ENCODE results near the gene PARD3B. TPM values are rescaled to one million over a fixed set of nuclear protein-coding genes. Genes with fewer than 3 reads are reported as not detected.

The PARD3B gene
- total RNA-seq, 4 donors from 2014 or later = 6.5 to 17.3 (median 12.7) TPM

GRCh38 chr2:204573221-204573620, 27.9 kb downstream of the PARD3B start:
- no peak overlapping the region for H3K4me3 ChIP-seq (ENCODE audit: low read depth, poor library complexity, severe bottlenecking)
- WGBS, 2 donors = 87 to 95% methylated on average over 2 of the region's 2 CpGs
- intact Hi-C loops (cut with DNase I; ENCODE audit: low total_unique reads) = no loop called here
- no peak for DNase-seq (ENCODE audit: low spot score in 2 of 2)
- TF ChIP-seq POLR2A (IDR thresholded peaks at IDR 0.05) (no peak), CTCF (IDR thresholded peaks at IDR 0.05) (no peak)

- TF ChIP-seq CTCF (IDR thresholded peaks at IDR 0.05) (no peak), POLR2A (IDR thresholded peaks at IDR 0.05) (no peak)
- H3K4me3 ChIP-seq (ENCODE audit: low read depth, poor library complexity, severe bottlenecking) = no peak overlapping the region
- intact Hi-C loops (cut with DNase I; ENCODE audit: low total_unique reads) = no loop called here
- WGBS, 2 donors = 82 to 88% methylated on average over 4 of the region's 4 CpGs
- no peak for DNase-seq (ENCODE audit: low spot score in 2 of 2)
These were observed 29.2 kb downstream of the PARD3B start for GRCh38 chr2:204574486-204574885.

GRCh38 chr2:204575463-204575862, 30.2 kb downstream of the PARD3B start:
- WGBS, 2 donors = 57 to 67% methylated on average over 3 of the region's 3 CpGs
- no peak overlapping the region for H3K4me3 ChIP-seq (ENCODE audit: low read depth, poor library complexity, severe bottlenecking)
- intact Hi-C loops (cut with DNase I; ENCODE audit: low total_unique reads) = no loop called here
- no peak for DNase-seq (ENCODE audit: low spot score in 2 of 2)
- no peak for TF ChIP-seq CTCF (IDR thresholded peaks at IDR 0.05)
- no peak for TF ChIP-seq POLR2A (IDR thresholded peaks at IDR 0.05)

GRCh38 chr2:204576362-204576979, 31.2 kb downstream of the PARD3B start:
- TF ChIP-seq CTCF (IDR thresholded peaks at IDR 0.05) (no peak), POLR2A (IDR thresholded peaks at IDR 0.05) (no peak)
- WGBS, 2 donors = 94 to 96% methylated on average over 6 of the region's 6 CpGs
- DNase-seq (ENCODE audit: low spot score in 2 of 2) = no peak
- intact Hi-C loops (cut with DNase I; ENCODE audit: low total_unique reads) = no loop called here
- no peak overlapping the region for H3K4me3 ChIP-seq (ENCODE audit: low read depth, poor library complexity, severe bottlenecking)

- TF ChIP-seq CTCF (IDR thresholded peaks at IDR 0.05) = no peak
- no peak for TF ChIP-seq POLR2A (IDR thresholded peaks at IDR 0.05)
- intact Hi-C loops (cut with DNase I; ENCODE audit: low total_unique reads) = no loop called here
- H3K4me3 ChIP-seq (ENCODE audit: low read depth, poor library complexity, severe bottlenecking) = no peak overlapping the region
- no peak for DNase-seq (ENCODE audit: low spot score in 2 of 2)
- 92 to 93% methylated on average over 11 of the region's 11 CpGs for WGBS, 2 donors
These were observed 33.8 kb downstream of the PARD3B start for GRCh38 chr2:204578928-204579598.

All from lower leg skin (tissue), 4 donors.